ENCODE measurements around the gene CD44.

DNA sequence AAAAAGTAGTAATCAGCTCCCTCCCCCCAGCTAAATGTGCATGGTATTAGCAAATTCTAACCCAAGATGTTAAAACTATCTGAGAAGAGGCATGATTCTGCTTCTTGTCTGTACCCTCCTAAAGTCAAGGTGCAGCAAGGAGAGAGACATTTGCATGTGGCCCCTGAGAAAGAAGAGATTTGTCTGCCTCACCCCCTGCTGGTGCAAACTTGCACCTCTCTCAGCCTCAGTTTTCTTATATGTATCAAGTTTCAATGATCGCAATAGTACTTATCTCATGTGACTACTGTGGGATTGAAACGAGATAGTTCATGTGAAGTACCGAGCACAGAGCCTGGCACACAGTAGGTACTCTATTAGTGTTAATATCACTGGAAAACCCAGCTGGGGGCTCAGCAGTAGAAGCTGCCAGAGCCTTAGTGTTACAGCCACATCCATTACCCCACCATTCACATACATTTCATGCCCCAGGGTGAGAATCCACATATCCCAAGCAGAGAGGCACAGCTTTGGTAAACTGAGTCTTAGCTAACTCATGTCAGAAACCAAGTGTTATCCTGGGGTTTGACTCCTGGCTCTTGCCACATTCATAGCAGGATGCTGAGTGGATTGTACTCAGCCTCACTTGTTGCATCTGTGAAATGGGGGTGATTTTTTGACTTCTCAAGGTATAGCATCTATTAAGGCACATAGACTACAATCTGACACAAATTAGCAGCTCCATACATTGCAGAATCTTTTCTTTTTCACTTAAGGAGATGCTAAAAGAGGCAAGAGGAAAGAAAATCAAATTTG lies 24.9 kb downstream of the CD44 start:
- TF ChIP-seq, protein P1, sequence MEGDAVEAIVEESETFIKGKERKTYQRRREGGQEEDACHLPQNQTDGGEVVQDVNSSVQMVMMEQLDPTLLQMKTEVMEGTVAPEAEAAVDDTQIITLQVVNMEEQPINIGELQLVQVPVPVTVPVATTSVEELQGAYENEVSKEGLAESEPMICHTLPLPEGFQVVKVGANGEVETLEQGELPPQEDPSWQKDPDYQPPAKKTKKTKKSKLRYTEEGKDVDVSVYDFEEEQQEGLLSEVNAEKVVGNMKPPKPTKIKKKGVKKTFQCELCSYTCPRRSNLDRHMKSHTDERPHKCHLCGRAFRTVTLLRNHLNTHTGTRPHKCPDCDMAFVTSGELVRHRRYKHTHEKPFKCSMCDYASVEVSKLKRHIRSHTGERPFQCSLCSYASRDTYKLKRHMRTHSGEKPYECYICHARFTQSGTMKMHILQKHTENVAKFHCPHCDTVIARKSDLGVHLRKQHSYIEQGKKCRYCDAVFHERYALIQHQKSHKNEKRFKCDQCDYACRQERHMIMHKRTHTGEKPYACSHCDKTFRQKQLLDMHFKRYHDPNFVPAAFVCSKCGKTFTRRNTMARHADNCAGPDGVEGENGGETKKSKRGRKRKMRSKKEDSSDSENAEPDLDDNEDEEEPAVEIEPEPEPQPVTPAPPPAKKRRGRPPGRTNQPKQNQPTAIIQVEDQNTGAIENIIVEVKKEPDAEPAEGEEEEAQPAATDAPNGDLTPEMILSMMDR (IDR thresholded peaks at IDR 0.05): no peak
- no peak for TF ChIP-seq POLR2A (IDR thresholded peaks at IDR 0.05)
